ENCODE results near the gene C1orf87.

C1orf87 gene

DNA sequence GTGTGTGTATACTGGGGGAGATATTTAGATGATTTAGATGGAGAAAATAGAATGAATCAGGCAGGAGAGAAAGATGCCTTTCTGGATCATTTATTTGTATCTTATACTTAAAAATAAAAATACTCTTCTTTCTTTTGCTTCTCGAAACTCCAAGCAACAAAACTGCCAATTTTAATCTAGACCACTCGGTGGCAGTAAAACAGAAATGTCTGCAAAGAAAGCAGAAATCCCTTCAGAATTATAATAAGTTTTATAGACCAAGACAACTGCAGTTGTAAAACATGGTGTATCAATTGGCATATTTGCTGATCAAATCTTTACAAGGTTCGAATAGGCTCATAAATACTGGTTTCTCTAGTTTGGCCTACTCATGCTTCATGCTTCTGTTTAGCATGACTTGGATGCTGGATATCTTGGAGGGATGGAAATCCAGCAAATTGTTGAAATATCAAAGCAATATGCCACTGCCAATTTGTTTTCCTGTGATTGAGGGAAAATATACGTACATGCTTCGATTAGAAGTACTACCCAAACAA is 15.1 kb upstream of the C1orf87 start:
- H3K4me3 ChIP-seq (ENCODE audit: low read length), result no peak overlapping the region
- TF ChIP-seq, protein P1, sequence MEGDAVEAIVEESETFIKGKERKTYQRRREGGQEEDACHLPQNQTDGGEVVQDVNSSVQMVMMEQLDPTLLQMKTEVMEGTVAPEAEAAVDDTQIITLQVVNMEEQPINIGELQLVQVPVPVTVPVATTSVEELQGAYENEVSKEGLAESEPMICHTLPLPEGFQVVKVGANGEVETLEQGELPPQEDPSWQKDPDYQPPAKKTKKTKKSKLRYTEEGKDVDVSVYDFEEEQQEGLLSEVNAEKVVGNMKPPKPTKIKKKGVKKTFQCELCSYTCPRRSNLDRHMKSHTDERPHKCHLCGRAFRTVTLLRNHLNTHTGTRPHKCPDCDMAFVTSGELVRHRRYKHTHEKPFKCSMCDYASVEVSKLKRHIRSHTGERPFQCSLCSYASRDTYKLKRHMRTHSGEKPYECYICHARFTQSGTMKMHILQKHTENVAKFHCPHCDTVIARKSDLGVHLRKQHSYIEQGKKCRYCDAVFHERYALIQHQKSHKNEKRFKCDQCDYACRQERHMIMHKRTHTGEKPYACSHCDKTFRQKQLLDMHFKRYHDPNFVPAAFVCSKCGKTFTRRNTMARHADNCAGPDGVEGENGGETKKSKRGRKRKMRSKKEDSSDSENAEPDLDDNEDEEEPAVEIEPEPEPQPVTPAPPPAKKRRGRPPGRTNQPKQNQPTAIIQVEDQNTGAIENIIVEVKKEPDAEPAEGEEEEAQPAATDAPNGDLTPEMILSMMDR (IDR thresholded peaks at IDR 0.05; ENCODE audit: insufficient read depth, low read depth, low read length, missing control alignments), result no peak
- no peak for DNase-seq (ENCODE audit: low read depth)

DNA sequence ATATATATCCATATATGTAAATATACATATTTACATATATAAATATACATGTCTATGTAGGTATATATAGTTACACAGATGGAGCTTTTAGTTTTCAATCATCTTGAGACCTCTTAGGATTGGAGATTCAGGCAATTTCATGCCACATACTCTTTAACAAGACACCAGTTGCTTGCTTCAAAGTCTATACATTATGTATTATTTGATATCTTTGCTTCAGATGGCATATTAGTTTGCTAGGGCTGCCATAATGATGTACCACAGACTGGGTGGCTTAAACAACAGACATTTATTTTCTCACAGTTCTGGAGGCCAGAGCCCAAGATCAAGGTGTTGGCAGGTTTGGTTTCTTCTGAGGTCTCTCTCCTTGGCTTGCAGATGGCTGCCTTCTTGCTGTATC is 14.1 kb upstream of the C1orf87 start:
- no peak overlapping the region for H3K4me3 ChIP-seq (ENCODE audit: low read length)
- TF ChIP-seq, protein P1 (IDR thresholded peaks at IDR 0.05; ENCODE audit: insufficient read depth, low read depth, low read length, missing control alignments), result no peak
- no peak for DNase-seq (ENCODE audit: low read depth)

DNA sequence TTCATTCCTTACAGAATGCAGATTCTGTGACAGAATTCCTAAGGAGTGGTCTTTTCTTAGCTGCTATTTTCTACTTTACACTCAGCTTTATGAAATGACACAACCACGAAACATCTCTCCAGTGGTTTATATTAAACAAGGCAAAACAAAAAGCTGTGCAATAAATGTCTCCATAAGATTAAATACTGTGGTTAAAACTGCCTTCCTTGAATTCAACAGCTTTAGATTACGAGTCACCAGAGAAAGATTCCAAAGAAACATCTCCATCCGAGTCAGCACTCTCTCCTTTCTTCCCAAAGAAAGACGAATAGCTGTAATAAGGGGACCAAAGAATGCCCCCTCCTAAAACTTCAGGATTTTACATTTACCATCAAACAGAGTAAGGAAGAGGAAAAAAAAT is 4.6 kb upstream of the C1orf87 start:
- DNase-seq (ENCODE audit: low read depth), result no peak
- no peak overlapping the region for H3K4me3 ChIP-seq (ENCODE audit: low read length)
- TF ChIP-seq, protein P1 (IDR thresholded peaks at IDR 0.05; ENCODE audit: insufficient read depth, low read depth, low read length, missing control alignments), result no peak

DNA sequence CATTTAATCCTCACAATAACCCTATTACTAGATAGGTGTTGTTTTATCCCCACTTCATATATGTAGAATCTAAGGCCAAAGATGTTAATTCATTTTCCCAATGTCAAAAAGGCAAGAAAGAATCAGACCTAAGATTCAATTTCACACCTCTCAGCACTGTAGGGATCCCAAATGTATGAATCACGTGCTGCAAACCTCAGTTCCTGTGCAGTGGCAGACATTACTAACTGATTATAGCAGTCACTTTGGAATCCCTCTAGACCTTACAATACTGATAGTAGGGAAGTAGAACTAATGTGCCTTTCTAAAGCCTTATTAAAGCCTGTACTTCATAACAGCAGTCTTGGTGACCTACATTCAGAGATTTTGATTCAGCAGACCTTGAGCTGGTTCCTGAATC is 2.3 kb downstream of the C1orf87 start:
- peak; percentile 4 for DNase-seq (ENCODE audit: low read depth)
- TF ChIP-seq, protein P1 (IDR thresholded peaks at IDR 0.05; ENCODE audit: insufficient read depth, low read depth, low read length, missing control alignments), result no peak
- H3K4me3 ChIP-seq (ENCODE audit: low read length), result no peak overlapping the region

DNA sequence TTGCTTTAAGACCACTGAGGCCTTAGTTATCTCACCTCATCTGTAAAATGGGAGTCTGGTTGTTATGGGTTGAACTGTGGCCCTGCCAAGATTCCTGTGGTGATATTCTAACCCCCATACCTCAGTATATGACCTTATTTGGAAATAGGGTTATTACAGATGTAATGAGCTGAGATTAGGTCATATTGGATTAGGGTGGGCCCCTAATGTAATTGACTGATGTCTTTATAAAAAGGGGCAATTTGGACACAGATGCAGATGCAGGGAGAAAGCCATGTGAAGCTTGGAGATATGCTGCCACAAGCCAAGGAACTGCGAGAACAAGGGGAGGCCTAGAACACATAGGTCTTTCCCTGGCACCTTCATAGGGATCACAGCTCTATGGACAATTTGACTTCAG is 3.9 kb downstream of the C1orf87 start:
- TF ChIP-seq, protein P1 (IDR thresholded peaks at IDR 0.05; ENCODE audit: insufficient read depth, low read depth, low read length, missing control alignments), result no peak
- no peak for DNase-seq (ENCODE audit: low read depth)
- no peak overlapping the region for H3K4me3 ChIP-seq (ENCODE audit: low read length)

DNA sequence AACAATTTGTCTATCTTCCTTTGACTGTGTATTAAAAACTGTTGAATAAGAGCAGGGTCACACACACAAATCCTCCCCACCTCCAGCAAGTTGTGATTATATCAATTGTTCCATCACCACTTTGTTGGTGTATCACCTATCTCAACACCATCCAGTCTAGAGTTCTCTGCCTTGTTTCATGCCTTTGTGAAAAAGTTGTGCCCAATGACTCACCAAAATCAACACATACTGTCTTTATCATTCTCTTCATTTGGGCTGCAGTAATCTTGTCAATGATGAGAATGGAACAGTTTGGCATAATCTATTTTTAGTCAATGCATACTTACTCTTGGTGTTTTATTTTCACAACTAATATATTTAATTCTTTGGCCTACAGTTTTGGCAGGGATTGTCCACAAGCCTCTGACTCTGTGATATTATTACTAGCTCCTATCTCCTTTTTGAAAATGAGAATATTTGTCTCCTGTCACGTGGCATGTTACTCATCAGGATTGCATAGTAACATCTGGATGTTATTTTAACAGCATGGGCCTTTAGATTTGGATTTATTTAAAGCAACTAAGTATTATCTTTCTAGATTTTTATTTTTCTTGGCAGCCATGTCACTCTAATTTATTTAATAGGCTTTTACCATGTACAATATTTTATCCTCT is 5.1 kb downstream of the C1orf87 start:
- H3K4me3 ChIP-seq (ENCODE audit: low read length), result no peak overlapping the region
- TF ChIP-seq, protein P1 (IDR thresholded peaks at IDR 0.05; ENCODE audit: insufficient read depth, low read depth, low read length, missing control alignments), result no peak
- DNase-seq (ENCODE audit: low read depth), result peak; percentile 4

DNA sequence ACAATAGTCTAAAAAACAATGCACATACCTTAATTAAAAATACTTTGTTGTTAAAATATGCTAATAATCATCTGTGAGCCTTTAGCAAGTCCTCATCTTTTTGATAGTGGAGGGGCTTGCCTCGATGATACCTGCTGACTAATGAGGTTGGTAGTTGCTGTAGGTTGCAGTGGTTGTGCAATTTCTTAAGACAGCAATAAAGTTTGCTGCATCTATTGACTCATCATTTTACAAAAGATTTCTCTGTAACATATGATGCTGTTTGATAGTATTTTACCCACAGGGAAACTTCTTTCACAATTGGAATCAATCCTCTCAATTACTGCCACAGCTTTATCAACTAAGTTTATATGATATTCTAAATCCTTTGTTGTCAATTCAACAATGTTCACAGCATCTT is 7.6 kb downstream of the C1orf87 start:
- DNase-seq (ENCODE audit: low read depth), result peak; percentile 68
- H3K4me3 ChIP-seq (ENCODE audit: low read length), result no peak overlapping the region
- TF ChIP-seq, protein P1 (IDR thresholded peaks at IDR 0.05; ENCODE audit: insufficient read depth, low read depth, low read length, missing control alignments), result no peak
